Stimulated activated CD8-positive, alpha-beta memory T cell treated with anti-CD3 and anti-CD28 coated beads, Interleukin-4, amount 100 ng/mL, for 24 hours (primary cell): ENCODE data around the gene STIM2.

Experiments used
- DNase-seq: peaks from one replicate; pipeline ENCODE4 v3.0.0-alpha.2; 2020; ENCODE audit warnings: low read depth

Gene STIM2

DNA sequence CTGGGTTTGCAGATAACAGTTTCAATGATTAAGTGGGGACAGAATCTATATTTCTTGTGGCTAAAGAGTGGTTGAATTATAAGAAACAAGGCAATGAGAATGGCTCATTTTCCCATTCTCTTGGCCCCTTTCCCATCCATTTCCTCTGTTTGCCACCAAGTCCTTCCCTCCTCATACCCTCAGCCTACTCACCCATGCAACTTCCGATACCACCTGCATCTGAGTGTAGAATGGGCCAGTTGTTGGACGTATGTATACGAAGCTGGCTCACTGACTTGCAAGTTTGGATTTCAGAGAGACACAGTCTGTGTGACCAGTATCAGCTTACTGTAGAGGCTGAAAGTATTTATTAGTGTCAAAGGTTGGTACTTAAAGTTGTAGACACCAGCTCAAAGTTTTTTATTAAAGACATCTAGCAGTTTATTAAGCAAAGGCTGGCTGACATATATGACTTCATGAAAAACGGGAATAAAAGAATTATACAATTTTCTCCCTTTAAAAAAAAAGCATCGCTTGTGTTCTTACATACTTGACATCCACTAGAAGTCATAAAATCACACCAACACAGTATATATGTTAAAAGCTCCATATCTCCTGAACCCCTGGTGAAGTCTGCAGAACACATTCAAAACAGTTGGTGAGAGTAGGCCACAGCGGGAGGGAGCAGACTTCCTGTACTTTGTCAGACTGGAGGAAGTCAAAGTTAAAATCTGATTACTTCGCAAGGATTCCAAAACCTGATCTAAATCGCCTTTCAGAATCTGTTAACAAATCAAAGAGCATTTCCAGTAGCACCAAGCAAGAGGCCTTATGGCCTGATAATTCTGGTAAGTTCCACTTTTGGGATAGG, 22.4 kb upstream of the STIM2 start:
- DNase-seq = no peak

- DNase-seq = no peak
Observed at GRCh38 chr4:26839016-26839415, 21.6 kb upstream of the STIM2 start.

GRCh38 chr4:26839534-26839951, 21.1 kb upstream of the STIM2 start:
- DNase-seq = no peak

- DNase-seq = no peak
Observed at GRCh38 chr4:26840786-26841185, 19.9 kb upstream of the STIM2 start.

DNA sequence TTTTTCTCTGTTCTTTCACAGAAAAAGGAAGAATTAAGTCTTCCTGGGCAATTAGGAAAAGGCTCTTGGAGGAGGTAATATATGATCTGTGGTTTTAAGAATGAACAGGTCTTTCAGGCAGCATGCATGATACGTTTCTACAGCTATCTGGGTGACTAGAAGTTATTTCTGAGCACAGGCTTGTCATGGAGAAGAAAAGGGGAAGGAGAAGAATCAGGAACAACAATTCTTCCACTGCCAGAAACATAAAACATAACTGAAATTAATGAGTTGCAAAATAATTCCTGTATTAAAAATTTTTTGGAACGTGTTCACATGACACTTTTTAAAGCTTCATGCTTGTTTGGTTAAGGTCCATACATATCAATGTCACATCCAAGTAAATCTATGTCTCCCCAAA, 17.7 kb upstream of the STIM2 start:
- no peak for DNase-seq

GRCh38 chr4:26850528-26850927, 10.1 kb upstream of the STIM2 start:
- DNase-seq = no peak

GRCh38 chr4:26851129-26851528, 9.5 kb upstream of the STIM2 start:
- no peak for DNase-seq

DNA sequence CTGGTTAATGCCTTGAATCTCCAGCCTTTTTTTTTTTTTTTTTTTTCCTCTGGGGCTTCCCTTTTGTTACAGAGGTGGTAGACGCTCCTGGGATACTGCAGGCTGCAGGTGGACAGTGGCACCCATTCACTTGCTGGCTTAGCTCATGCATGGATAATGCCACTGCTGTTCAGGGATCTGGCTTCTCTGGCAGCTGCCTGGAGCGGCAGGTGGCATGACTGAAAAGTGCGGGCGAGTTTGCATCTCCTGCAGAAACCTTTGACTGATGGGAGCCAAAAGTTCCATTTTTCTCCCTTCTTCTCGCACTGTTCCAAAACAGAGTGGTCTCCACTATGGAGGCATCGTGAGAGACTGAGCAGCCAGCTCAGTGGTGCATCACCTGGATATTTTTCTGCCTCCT, 5.9 kb upstream of the STIM2 start:
- no peak for DNase-seq

DNA sequence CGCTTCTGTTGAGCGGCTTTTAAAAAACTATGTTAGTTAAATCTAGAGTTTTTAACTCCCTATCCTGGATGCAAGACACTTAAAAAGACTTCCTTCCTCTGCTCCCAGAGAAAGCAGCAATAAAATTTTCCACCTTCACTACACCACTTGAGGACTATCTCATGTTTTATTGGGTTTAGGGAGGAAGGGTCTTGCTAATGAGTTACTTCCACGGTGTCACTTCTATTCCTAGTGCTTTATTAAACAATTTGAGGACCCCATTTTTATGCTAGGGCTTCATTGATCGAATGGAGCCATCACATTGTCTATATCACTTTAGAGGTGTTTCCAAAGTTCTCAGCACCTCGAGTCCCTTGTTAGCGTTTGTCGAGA, 3.7 kb upstream of the STIM2 start:
- no peak for DNase-seq

GRCh38 chr4:26857278-26858034, 3.2 kb upstream of the STIM2 start:
- peak; percentile 90 for DNase-seq

DNA sequence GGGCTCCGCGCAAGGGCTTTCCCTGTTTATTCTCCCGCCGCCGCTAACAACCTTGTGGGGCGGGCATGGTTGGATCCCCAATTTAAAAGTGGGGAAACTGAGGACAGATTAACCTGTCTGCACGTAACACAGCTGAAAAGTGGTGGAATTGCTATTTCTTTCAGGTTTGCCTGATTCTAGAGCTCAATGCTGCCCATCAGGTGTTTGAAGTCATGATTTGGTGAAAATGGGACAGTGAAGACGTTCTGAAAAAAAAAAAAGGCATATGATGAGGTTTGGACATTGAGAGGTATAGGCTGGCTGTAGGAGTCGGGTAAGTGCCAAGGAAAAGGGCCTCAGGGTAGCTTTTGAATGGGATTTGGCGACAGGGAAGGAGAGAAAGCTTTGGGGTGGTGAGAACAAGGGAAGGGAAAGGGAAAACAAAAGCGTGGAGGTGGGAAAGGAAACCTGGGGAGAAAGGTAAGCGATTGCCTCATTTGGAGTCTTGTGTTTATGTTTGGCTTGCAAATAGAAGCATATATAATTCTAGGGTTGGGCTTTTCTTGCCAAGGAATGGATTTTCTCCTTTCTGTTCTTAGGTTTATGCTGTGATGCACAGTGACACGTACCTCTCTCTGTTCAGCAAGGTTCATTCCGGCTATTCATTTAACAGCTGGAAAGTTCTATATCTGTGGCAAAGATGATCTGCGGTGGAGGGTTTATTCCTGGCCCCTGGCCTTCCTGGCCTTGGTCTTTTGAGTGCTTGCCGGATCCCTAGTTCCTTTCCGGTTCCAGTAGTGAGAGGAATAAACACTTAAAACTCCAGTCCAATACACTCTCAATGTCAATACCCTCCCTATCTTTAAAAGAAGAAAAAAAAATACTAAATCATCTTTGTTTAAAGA, 2.4 kb upstream of the STIM2 start:
- DNase-seq = no peak

GRCh38 chr4:26858947-26859401, 1.7 kb upstream of the STIM2 start:
- DNase-seq = no peak

GRCh38 chr4:26859762-26860156, 882 bp upstream of the STIM2 start:
- DNase-seq = no peak

GRCh38 chr4:26860922-26861433, 337 bp downstream of the STIM2 start:
- peak; percentile 31 for DNase-seq

DNA sequence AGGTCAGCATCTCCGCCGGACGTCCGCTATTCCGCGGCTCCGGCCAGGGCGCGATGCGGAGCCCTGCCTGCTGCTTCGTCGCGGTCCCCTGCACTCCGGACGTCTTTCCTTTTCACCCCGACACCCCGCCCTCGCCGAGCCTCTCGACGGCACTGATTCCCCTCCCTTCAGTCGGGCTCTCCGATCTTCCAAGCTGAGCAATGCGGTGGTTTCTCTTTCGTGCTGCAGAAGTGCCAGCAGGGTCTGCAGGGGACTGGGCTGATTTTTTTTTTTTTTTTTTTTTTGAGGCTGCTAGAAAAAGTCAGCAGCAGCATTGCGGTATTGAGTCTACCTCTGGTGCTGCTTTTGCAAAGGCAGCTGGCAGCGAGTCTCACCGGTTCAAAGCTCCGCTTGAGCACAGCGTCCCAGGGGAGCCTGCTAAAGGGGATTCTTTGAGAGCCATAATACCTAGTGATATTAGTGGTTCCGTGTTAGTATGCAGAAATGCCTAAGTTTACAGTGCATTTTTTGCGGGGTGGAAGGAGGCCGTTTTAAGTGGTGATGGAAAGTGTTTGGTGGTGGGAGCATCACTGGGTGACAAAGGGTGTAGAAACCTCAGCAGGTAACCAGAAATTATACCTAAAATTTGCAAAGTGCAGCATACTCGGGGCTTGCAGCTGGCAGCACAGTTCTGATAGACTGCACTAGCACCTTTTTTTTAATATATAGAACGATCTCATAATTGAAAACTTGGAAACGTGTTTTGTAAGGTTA, 969 bp downstream of the STIM2 start:
- peak; percentile 56 for DNase-seq

DNA sequence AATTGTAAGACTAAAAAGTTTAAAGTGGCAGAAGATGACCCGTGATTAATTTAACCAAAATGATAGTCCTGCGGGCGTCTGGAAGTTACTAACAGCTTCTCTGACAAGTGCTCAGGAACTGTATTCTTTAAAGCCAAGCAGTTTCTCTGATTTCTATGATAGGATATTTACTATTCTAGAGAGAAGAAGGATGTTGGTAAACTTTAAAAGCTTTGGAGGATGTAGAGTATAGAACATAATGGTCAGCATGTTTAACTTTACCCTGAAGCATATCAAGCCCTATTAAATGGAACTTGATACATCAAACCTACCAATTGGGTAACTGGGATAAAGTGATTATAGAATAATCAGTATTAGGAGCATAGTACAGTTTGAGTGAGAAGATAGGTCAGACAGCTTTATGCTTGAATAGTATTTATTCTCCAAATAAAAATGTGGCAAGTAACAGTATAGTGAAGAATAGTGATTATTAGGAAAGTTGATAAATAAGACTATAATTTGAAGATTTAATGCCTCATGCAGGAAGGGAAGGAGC, 1.8 kb downstream of the STIM2 start:
- DNase-seq = no peak

DNA sequence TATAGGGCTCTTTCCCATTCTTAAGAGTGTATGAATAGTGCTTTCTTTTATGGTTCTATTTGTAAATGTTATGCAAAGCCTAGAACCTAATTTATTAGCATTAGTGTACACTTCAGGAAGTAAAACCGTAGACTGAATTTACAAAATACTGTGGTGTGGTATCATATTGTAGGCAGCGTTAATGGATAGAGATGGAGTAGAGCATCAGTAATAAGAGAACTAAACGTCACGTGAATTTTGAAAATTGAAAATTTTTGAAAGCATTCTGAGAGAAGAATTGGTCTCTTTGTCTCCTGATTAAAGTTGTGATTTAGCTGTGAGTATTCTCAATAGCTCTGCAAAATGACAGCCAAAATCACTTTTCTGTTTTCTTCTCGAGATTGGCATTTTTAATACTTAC, 2.9 kb downstream of the STIM2 start:
- no peak for DNase-seq

DNA sequence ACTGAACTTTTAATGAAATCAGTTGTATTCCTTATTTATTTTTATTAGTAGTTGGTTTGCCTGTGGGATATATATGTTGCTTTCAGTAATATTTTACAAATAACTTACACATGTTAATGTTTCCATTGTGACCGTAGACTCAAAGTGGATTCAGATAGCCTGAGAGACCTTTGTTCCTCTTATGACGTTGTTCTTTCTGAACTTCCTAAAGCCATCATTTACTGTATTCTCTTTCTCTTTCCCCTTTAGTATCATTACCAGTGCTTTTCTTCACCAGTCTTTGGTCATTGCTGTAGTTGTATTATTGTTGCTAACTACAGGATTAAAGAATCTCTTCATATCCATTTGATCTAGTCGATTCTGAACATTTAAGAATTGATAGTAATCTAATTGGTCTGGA, 4.3 kb downstream of the STIM2 start:
- DNase-seq = no peak

- DNase-seq = no peak
Observed at GRCh38 chr4:26866203-26866602, 5.6 kb downstream of the STIM2 start.

DNA sequence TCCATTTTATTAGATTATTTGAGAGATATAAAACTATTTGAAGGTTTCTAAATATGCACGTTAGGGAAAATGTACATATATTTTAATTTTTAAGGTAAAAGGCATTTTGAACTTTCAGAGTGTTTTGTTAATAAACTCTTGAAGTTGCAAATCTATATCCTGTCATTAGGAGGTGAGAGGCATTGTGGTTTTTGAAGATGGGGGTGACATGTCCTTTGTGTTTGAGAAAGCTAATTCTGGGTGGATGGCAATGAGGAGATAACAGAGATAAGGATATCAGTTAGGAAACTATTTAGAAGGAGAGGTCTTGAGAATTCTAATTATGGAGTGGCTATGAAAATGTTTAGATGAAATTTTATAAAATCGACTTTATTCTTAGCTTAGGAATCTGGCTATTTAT, 6.1 kb downstream of the STIM2 start:
- DNase-seq = no peak
